Stimulated activated CD8-positive, alpha-beta memory T cell treated with anti-CD3 and anti-CD28 coated beads, Interleukin-4, amount 100 ng/mL, for 4 hours (primary cell): ENCODE measurements around the gene NUP210.
"Not testable (repeated sequence)": the region's sequence is repeated elsewhere in the genome, so short reads cannot be mapped to it uniquely, and the experiment has no call there.

Experiments
- DNase-seq, 2 donors: peaks; one replicate each; pipeline ENCODE4 v3.0.0-alpha.2; 2020; ENCODE audit warnings: low read depth in 2 of 2, low spot score in 1 of 2

The NUP210 gene

GRCh38 chr3:13420045-13420830 lies at the start of gene NUP210:
TSS of gene NUP210 (minus strand) at chr3:13420322. CDS start at chr3:13420226, 96 bp downstream.
- DNase-seq, result no peak

GRCh38 chr3:13466781-13467180 lies 46.7 kb upstream of the NUP210 start:
- no peak for DNase-seq

GRCh38 chr3:13465236-13465873 lies 45.2 kb upstream of the NUP210 start:
- no peak for DNase-seq

GRCh38 chr3:13463618-13464400 lies 43.7 kb upstream of the NUP210 start:
- no peak for DNase-seq

- DNase-seq, result no peak
Measured at GRCh38 chr3:13462822-13463221, 42.7 kb upstream of the NUP210 start.

GRCh38 chr3:13462125-13462629 lies 42.1 kb upstream of the NUP210 start:
- DNase-seq, result no peak

GRCh38 chr3:13461169-13462124 lies 41.3 kb upstream of the NUP210 start:
- DNase-seq, result peak in 1 of 2 donors; percentile 52

- no peak for DNase-seq
Measured at GRCh38 chr3:13460341-13460736, 40.2 kb upstream of the NUP210 start.

- DNase-seq, result no peak
Measured at GRCh38 chr3:13459605-13460340, 39.7 kb upstream of the NUP210 start.

GRCh38 chr3:13457593-13457992 lies 37.5 kb upstream of the NUP210 start:
- no peak for DNase-seq

- DNase-seq, result no peak
Measured at GRCh38 chr3:13455644-13456043, 35.5 kb upstream of the NUP210 start.

GRCh38 chr3:13452490-13453335 lies 32.6 kb upstream of the NUP210 start:
- DNase-seq, result no peak

- no peak for DNase-seq
Measured at GRCh38 chr3:13451301-13451673, 31.2 kb upstream of the NUP210 start.

- DNase-seq, result not testable (repeated sequence)
Measured at GRCh38 chr3:13442882-13443281, 22.8 kb upstream of the NUP210 start.

- no peak for DNase-seq
Measured at GRCh38 chr3:13440204-13440817, 20.2 kb upstream of the NUP210 start.

- DNase-seq, result not testable (repeated sequence)
Measured at GRCh38 chr3:13436213-13436612, 16.1 kb upstream of the NUP210 start.

GRCh38 chr3:13433912-13434311 lies 13.8 kb upstream of the NUP210 start:
- DNase-seq, result no peak

GRCh38 chr3:13432093-13432492 lies 12.0 kb upstream of the NUP210 start:
- no peak for DNase-seq
